Measurements from ENCODE around the gene RMDN2.
"Not testable (repeated sequence)": the region's sequence is repeated elsewhere in the genome, so short reads cannot be mapped to it uniquely, and the experiment has no call there.

Gene RMDN2

DNA sequence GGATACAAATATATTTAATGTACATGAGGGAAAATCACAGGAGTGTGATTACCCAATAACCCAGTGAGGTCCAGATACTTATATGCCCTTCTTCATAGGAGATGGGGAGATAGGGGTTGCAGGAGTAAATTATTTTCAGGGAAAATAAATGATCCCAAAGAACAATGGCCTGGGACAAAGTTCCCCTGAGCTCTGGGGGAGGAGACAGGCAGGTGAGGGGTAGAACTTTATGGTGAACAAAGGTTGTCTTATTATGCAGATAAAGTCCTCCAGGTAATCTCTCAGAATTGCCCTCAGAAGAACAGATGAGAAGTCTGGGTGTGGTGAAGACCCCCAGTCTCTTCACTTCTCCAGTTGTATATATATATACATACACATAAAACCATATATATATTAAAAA, 22.1 kb upstream of the RMDN2 start:
- DNase-seq = no peak

DNA sequence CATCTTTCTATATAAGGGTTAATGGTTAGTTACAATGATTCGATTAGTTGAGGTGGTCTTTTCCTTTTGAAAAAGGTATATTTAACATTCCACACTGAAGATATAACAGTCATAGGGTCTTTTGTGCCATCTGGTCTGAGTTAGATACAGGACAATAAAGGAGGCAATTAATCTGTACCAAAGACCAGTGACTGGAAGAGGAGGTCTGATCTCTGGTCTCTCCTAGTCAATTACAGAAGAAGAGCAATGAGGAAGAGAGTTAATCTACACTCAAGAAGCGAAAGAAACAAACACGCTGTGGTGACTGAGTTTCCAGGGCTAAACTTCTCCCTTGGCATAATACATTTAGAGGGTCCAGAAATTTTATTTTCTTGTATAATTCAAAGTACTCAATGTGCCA, 20.7 kb upstream of the RMDN2 start:
- no peak for DNase-seq

DNA sequence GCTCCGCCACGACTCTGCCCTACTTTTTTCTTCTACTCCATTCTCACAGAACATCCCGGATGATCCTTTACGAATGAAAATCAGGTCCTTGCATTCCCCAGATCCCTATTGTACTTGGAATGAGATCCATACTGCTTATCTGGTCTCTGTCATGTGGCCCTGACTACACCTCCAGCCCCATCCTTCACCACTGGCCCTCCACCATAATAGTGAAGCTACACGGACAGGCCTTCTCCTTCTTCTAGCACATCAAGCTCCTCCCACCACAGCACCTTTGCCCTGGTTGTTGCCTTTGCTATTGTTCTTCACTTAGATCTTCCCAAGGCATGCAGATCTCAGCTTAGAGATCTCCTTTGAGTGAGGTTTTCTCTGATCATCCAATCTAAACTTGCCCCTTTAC, 20.1 kb upstream of the RMDN2 start:
- DNase-seq = no peak

DNA sequence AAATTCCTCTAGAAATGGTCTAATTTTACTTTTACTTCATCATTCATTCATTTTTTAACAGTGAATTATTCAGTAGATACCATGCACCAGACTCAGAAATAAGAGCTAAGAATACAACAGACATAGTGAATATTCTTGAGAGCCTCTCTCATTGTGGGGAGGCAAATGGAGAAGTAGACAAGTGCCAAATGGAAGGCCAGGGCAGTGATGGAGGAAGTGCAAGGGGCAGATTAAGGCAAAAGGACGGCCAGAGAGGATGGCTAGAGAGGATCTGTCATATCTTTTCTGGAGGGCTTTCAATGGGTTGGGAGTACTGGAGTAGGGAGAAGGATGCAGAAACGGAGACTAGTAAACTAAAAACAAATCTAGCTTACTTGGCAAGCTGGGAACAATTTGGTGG, 19.0 kb upstream of the RMDN2 start:
- no peak for DNase-seq

DNA sequence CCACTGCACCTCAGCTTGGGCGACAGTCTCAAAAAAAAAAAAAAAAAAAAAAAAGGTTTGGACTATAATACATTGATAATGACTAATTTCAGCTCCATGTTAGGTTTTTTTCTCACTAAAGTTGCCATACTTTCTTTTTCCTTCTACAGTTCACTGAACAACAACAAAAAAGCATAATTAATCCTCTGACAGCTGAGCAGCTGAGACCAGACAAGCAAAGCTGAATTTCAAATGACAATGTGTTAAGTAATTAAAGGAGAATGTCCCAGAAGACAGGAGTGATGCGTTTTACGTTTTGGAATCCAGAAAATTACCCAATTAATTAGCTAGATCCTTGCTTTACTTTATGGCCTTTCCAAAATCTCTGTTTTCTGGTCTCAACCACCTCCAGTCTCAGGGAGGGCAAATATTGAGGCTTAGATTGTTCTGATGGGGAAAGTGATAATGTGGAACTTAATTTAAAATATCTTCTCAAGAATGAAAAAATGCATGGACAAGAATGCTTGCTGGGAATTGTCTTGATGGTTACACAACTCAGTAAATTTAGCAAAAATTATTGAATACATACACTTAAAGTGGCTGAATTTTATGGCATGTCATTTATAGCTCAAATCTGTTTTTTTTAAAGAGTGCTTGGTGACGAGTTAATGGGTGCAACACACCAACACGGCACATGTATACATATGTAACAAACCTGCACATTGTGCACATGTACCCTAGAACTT, 17.4 kb upstream of the RMDN2 start:
- no peak for DNase-seq

DNA sequence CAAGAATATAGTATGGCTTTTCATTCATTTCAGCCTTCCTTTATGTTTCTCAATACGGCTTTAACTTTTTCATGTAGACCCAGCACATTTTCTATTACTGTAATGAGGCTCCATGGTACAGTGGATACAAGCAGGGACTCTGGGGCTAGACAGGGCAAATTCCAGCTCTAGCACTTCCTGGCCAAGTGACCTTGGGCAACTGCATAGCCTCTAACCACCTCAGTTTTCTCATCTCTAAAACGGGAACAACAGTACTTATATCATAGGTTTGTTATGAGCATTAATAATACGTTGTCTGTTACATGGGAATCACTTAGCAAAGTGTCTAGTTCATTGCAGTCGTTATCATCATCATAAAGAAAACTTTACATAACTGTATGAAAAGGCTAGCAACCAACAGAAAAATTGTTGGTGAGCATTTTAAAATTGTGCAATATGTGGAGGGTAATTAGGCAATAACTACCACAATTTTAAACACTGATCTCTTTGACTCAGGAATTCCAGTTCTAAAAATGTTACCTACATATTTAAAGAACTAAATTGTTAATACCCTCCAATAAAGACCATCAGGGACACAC, 13.7 kb upstream of the RMDN2 start:
- DNase-seq = no peak

DNA sequence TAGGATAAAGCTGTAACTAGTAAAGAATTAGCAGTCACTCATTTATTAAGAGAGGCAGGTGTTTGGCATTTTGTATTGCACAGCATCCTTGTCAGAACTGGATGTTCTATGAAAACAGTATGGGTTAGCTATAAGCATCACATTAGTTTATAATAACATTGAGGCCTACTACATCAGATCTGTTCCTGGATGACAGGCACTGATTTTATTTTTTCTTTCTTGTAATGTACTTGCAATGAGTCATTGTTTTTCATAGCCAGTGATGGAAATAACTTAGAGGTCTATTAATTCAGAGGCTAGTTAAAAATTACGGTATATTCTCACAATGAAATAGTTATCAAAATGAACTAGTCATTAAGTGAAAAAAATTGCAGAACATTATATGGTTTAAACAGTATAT, 13.0 kb upstream of the RMDN2 start:
- no peak for DNase-seq

DNA sequence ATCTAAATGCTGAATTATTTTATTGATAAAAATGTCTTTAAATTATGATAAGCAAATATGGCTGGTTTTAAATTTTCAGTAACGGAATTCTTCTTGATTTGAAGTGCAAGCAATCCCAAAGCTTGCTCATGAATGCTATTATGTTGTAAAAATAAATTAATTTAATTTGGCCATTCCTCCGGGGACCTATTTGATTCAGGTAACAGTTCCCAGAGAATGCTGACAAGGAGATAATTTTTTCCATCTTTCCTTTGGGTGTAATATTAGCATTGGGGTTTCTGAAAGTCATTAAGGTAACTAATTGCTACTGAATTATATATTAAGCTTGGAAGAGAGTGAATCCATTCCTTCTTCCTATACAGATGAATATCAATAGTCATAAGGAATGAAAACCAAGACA, 12.5 kb upstream of the RMDN2 start:
- no peak for DNase-seq

DNA sequence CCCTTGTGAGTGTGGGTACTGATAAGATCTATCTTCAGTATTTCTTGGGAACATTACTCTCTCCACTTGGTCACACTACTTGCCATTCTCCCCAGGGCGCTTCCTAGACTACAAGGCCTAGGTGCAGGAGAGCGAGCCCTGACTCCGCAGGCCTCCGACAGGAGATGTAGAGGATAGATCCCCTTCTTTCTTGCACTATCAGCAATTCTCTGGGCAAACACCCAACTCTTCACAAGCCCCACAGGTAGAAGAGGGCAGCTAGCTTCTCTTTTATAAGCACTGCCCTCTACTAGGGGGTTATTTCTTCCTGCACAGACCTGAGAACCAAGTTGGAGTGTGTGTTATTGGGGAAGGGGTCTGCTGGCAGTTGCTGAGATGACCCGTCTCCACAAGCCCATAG, 10.7 kb upstream of the RMDN2 start:
- DNase-seq = no peak

DNA sequence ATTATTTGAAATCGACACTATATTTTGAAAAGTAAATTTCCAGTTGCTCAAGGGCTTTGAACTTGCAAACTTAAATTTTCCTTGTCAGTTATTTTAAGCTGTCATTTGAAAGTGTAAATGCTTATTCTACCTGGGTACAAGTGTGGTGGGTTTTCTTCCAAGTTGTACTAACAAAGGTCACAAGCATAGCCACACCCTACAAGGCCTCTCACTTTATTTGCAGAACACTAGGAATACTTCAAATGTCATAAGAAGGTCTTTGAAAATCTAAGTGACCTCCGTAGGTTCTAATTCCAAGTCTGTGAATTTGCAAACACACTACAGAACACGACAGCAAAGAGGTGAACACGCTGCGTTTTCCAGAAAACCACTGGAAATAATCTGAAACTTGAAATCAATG, 9.3 kb upstream of the RMDN2 start:
- DNase-seq = no peak

DNA sequence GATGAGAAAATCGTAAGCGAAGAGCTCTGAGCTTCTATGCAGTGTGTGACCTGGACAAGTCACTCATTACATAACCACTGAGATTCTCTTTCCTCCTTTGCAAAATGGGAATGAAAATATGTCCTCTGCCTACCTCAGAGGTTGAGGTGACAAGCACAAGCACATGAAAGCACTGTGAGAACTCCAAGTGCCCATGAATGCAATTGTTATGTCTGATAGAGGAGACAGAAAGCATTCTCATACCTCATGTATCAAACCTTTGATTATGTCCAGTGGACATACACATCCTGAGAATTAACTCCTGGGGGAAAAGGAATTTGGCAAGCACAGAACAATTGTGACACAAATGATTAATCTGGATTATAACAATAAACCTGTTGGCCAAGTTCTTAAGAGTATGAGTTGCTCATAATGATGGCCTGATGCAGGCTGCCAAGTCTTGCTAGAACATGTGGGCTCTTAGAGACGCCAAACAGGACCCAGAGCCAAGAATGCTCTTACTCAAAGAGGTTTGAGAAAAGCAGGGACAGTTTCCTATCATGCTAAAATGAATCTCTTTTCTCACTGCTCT, 8.5 kb upstream of the RMDN2 start:
- no peak for DNase-seq

DNA sequence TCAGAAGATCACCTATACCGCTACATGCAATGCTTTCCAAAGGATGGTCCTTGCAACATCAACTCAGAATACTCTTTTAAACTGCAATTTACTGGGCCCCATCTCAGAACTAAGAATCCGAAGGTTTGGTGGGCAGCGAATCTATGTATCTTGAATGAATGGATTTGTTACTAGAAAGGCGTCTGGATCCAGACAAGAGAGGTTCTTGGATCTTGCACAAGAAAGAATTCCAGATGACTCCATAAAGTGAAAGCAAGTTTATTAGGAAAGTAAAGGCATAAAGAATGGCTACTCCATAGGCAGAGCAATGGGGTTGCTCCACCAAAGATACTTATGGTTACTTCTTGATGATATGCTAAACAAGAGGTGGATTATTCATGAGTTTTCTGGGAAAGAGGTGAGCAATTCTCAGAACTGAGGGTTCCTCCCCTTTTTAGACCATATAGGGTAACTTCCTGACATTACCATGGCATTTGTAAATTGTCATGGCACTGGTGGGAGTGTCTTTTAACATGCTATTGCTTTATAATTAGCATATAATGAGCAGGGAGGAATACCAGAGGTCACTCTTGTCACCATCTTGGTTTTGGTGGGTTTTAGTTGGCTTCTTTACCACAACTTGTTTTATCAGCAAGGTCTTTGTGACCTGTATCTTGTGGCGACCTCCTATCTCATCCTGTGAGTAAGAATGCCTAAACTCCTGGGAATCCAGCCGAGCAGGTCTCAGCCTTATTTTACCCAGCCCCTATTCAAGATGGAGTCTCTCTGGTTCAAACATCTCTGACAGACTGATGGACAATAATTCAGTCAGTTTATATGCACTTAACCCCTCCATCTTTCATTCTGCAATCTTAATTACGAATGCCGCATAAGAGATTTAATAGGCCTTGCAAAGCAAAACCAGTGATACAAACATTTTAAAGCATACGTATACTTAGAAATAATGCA, 7.5 kb upstream of the RMDN2 start:
- DNase-seq = no peak

DNA sequence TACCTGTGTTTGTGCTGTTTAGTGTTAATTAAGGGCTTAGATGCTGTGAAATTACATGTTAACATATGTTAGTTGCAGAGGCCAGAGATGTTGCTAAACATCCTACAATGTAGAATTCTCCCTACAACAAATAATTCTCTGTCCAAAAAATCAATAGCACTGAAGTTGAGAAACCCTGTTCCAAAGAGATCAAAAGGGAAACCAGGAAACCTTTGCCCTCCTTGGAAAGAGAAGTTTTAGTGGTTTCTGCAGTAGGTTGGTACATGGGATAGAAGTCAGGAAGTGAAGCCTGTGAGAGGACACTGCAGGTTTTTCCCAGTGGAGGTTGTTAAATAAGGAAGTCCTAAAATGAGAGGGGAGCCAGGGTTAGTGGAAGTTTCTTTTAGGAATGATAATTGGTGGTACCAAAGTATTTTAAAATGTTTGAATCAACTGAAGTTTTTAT, 6.3 kb upstream of the RMDN2 start:
- DNase-seq = no peak

DNA sequence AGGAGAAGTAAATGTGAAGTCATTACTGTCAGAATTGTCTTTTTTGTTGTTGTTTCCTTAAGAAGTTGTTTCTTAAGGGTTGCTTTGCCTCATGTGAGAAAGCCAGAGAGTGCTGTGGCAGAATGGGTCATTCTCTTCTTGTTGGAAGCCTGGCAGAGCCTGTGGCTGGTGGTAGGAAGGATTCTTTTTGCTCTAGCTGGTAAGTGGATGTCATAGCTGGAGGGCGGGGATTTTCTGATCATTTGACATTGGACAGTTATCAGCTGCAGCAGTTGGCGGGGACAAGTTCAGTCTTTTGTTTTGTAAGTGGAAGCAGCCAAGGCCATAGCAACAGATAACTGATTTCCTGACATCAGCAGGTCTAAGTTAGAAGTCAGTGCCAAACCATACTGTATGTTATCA, 5.5 kb upstream of the RMDN2 start:
- no peak for DNase-seq

DNA sequence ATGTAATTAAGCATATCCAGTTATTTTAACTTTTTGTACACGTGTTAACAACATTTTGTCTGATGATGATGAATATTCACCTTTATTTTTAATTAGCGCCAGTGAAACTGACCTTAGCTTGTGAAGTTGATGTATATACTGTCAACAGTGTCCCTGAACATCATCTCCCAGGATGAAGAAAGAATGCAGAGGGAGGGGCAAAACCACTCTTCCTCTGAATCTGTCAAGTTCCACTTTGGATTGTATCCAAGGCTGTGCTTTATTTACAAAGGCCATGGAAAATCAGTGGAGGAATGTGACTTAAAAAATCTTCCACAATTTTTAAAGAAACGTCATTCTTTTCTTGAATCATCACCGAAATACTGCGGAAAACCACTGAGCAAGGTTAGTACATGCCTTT, 4.5 kb upstream of the RMDN2 start:
- DNase-seq = no peak

DNA sequence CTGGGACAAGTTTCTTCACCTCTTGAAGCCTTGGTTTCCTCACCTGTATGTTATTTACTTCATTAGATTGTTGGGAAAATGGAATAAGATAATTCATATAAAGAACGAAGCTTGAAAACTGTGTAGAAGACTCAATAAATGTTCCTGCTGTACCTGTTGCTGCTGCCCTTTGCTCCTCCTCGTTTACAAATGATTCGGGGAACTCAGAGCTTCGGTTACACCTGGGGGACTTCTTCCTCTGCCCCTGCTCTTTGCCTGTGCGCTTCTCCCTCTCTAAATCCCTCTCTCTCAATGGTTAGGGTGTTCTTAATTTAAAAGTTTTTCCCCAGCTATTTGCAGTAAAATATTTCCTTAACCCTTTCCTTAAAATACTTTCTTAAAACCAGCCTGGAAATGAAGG, 3.3 kb upstream of the RMDN2 start:
- DNase-seq = no peak

DNA sequence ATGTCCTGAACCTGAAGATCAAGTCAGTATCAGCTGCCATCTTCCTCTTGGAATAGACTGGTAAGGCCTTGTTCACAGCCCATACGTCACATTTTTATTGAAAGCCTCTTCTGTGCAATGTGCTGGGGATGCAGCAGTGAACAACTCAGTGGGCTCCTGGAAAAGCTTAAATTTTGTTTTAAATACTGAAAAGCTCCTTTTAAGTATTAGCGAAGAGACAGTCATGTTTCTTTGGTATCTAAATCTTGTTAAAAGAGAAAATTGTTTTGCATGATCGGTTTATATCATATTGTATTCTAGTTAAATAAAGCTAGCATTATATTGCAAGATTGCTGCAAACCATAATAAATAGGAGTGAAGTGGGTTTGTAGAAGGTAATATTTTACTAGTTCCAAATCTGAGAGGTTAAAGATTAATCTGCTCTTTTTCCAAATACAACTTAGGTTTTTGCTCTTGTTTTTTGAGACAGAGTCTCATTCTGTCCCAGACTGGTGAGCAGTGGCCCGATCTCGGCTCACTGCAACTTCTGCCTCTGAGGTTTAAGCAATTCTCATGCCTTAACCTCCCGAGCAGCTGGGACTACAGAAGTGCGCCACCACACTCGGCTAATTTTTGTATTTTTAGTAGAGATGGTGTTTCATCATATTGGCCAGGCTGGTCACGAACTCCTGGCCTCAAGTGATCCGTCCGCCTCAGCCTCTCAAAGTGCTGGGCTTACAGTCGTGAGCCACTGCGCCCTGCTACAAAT, 1.6 kb upstream of the RMDN2 start:
- DNase-seq = no peak

DNA sequence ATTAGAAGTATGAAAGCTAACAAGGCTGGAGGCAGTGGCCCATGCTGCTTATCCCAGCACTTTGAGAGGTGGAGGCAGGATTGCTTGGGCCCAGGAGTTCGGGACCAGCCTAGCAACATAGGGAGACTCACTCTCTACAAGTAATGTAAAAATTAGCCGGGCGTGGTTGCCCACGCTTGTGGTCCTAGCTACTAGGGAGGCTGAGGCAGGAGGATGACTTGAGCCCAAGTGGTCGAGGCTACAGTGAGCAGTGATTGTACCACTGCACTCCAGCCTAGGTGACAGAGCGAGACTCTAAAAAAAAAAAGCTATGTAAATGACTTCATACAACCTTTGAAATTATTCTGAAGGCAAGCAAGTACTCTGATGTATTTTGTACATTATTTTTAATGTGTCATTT, 1.5 kb downstream of the RMDN2 start:
- DNase-seq = no peak

DNA sequence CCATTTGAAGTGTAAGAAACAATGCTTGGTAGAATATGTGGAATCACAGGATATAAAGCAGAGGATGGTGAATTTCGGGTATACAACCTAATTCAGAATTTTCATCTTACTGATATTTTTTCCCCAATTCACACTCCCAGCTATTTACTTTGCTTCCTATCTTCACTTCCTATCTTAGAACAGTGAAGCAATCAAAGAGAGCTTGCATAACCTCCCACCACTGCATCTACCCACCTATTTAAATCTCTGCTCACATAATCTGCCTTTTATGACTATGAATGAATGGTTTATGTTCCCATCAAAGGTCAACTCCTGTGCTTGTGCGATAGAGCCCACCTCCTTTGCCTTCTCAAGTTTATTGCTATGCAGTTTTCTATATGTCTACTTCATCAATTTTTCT, 3.3 kb downstream of the RMDN2 start:
- DNase-seq = no peak

DNA sequence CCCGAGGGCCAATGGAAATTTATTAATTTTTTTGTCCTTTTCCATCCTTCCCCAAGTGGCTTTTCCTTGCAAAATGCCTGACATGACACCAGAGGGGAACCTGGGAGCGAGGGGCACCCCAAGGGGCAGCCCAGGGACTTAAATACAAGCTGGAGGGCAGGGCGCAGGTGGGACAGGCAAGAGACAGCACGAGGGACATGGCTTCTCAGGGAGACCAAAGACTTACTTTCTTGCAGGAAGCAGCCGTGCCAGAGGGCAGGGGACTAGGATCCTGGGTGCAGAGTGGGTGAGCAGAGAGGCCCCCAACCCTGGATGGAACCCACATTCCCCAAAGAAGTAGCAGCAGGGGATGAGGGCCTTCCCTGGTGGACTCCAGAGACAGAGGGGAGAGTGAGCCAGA, 5.3 kb downstream of the RMDN2 start:
- DNase-seq = not testable (repeated sequence)

DNA sequence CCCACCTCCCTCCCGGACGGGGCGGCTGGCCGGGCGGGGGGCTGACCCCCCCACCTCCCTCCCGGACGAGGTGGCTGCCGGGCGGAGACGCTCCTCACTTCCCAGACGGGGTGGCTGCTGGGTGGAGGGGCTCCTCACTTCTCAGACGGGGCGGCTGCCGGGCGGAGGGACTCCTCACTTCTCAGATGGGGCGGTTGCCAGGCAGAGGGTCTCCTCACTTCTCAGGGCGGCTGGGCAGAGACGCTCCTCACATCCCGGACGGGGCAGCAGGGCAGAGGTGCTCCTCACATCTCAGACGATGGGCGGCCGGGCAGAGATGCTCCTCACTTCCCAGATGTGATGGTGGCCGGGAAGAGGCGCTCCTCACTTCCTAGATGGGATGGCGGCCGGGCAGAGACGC, 7.8 kb downstream of the RMDN2 start:
- not testable (repeated sequence) for DNase-seq

DNA sequence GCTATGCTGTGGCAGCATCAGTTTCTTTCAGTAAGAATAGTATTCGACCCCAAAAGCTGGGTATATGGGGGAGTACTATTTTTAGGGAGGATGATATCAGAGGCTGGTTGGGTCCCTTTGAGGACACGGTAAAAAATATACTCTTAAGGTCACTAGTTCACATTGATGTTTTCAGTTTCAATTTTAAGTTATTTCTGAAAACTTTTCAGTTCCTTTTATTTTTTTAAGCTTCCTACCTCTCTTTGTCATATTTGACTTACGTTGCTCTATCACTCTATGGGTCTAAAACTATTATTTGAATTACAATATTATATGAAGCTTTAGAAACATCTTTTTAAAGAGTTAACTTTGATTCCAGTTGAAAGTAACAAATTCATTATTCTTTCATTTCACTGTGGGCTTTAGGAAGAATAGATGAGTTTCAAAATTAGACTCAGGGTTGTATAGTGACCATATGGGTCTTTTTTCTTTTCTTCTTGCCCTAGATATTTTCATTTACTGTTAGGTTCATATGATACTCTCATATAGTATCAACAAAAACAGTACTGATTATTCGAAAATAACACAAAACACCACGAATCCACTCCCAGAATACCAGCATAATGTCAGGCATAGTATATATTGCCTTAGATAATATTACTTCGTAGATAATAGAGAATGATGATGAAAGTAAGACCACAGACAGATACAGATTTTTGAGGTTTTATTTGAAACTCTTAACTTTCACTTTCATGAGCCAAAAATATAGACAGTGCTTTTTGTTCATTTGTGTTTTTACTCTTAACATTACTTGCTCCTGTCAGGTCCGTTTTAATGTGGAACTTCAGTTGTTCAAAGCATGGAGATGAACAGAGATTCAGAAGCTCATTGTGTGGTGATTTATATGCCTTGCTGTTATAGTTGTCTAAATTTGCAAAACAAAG, 9.8 kb downstream of the RMDN2 start:
- no peak for DNase-seq
